ENCODE results near the gene PEX7.

PEX7 gene

GRCh38 chr6:136791296-136792094 lies 30.9 kb upstream of the PEX7 start:
- peak overlapping the region; percentile 61 for H4K8ac ChIP-seq (ENCODE audit: low read length)
- H3K79me1 ChIP-seq (replicated peaks; ENCODE audit: low read length, poor library complexity, severe bottlenecking) = peaks cover 17% of the 10 kb centered on the region
- H4K91ac ChIP-seq (ENCODE audit: low read length) = peak overlapping the region; percentile 85
- peak overlapping the region; percentile 85 to 94 for H3K4me3 ChIP-seq (ENCODE audit: insufficient read depth in 1 of 2, low read depth in 1 of 2, low read length in 2 of 2)
- peak overlapping the region; percentile 49 to 57 for H3K14ac ChIP-seq (ENCODE audit: low read length in 2 of 2)
- peak overlapping the region in 1 of 2 experiments; percentile 96 for H3K23ac ChIP-seq (ENCODE audit: low read length in 2 of 2)
- H2BK15ac ChIP-seq (ENCODE audit: low read depth, poor library complexity, severe bottlenecking) = peak overlapping the region; percentile 95
- H3K4ac ChIP-seq (ENCODE audit: low read depth in 1 of 2, low read length in 2 of 2) = peak overlapping the region; percentile 87 to 88
- H3K9me3 ChIP-seq (ENCODE audit: control insufficient read depth, low read length) = no peaks in the 10 kb centered on the region
- peak overlapping the region; percentile 37 for H2BK120ac ChIP-seq (ENCODE audit: low read depth, low read length)
- peak overlapping the region; percentile 69 to 91 for H2BK12ac ChIP-seq (ENCODE audit: low read length in 2 of 2)
- H2AK5ac ChIP-seq (ENCODE audit: low read length, severe bottlenecking) = no peak overlapping the region
- H2BK5ac ChIP-seq (ENCODE audit: low read depth, low read length, poor library complexity, severe bottlenecking) = no peak overlapping the region
- H3K36me3 ChIP-seq (ENCODE audit: control insufficient read depth in 1 of 2, insufficient read depth in 2 of 2, low read depth in 1 of 2, low read length in 2 of 2) = no peaks in the 10 kb centered on the region
- peak overlapping the region; percentile 82 to 99 for H3K18ac ChIP-seq (ENCODE audit: low read depth in 1 of 2, low read length in 2 of 2)
- DNase-seq = peak; percentile 81
- peak overlapping the region; percentile 53 for H2AFZ ChIP-seq (ENCODE audit: low read depth, low read length)
- H3K27ac ChIP-seq (ENCODE audit: low read length, poor library complexity, severe bottlenecking) = peak overlapping the region; percentile 13
- 3% methylated on average over 55 of the region's 62 CpGs for WGBS
- H3K4me2 ChIP-seq (ENCODE audit: low read length, poor library complexity, severe bottlenecking) = peak overlapping the region; percentile 99
- peak overlapping the region; percentile 94 for H3K9ac ChIP-seq (ENCODE audit: low read length)
- no peaks in the 10 kb centered on the region for H3K27me3 ChIP-seq (ENCODE audit: control insufficient read depth in 1 of 2, insufficient read depth in 1 of 2, low read length in 2 of 2)
- H3K4me1 ChIP-seq (ENCODE audit: control insufficient read depth, insufficient read depth, low read depth, low read length) = peaks cover 7% of the 10 kb centered on the region

GRCh38 chr6:136792095-136792409 lies 30.3 kb upstream of the PEX7 start:
- Histone ChIP-seq H3K9me3 (ENCODE audit: control insufficient read depth, low read length) (no peaks in the 10 kb centered on the region), H3K4me2 (ENCODE audit: low read length, poor library complexity, severe bottlenecking) (peak overlapping the region; percentile 99), H3K9ac (ENCODE audit: low read length) (peak overlapping the region; percentile 94), H3K23ac (ENCODE audit: low read length in 2 of 2) (peak overlapping the region in 1 of 2 experiments; percentile 96), H3K18ac (ENCODE audit: low read depth in 1 of 2, low read length in 2 of 2) (peak overlapping the region; percentile 65 to 99), H3K4me1 (ENCODE audit: control insufficient read depth, insufficient read depth, low read depth, low read length) (peaks cover 7% of the 10 kb centered on the region), H2AFZ (ENCODE audit: low read depth, low read length) (peak overlapping the region; percentile 21), H2BK5ac (ENCODE audit: low read depth, low read length, poor library complexity, severe bottlenecking) (no peak overlapping the region), H3K4ac (ENCODE audit: low read depth in 1 of 2, low read length in 2 of 2) (peak overlapping the region; percentile 87 to 88), H3K14ac (ENCODE audit: low read length in 2 of 2) (peak overlapping the region; percentile 49 to 57), H4K91ac (ENCODE audit: low read length) (peak overlapping the region; percentile 85), H3K4me3 (ENCODE audit: insufficient read depth in 1 of 2, low read depth in 1 of 2, low read length in 2 of 2) (peak overlapping the region; percentile 85 to 94), H2BK120ac (ENCODE audit: low read depth, low read length) (peak overlapping the region; percentile 37), H4K8ac (ENCODE audit: low read length) (peak overlapping the region; percentile 55), H2AK5ac (ENCODE audit: low read length, severe bottlenecking) (no peak overlapping the region), H2BK12ac (ENCODE audit: low read length in 2 of 2) (peak overlapping the region; percentile 69 to 91), H3K27me3 (ENCODE audit: control insufficient read depth in 1 of 2, insufficient read depth in 1 of 2, low read length in 2 of 2) (no peaks in the 10 kb centered on the region), H3K27ac (ENCODE audit: low read length, poor library complexity, severe bottlenecking) (no peak overlapping the region), H3K79me1 (replicated peaks; ENCODE audit: low read length, poor library complexity, severe bottlenecking) (peaks cover 13% of the 10 kb centered on the region), H2BK15ac (ENCODE audit: low read depth, poor library complexity, severe bottlenecking) (peak overlapping the region; percentile 95), H3K36me3 (ENCODE audit: control insufficient read depth in 1 of 2, insufficient read depth in 2 of 2, low read depth in 1 of 2, low read length in 2 of 2) (no peaks in the 10 kb centered on the region)
- DNase-seq = no peak
- under 1% methylated on average over 43 of the region's 46 CpGs for WGBS

- under 1% methylated on average over 78 of the region's 89 CpGs for WGBS
- no peaks in the 10 kb centered on the region for H3K27me3 ChIP-seq (ENCODE audit: control insufficient read depth in 1 of 2, insufficient read depth in 1 of 2, low read length in 2 of 2)
- H3K4me2 ChIP-seq (ENCODE audit: low read length, poor library complexity, severe bottlenecking) = peak within 1 kb of the TSS; percentile 99
- H2AFZ ChIP-seq (ENCODE audit: low read depth, low read length) = peak within 1 kb of the TSS; percentile 94
- H2BK5ac ChIP-seq (ENCODE audit: low read depth, low read length, poor library complexity, severe bottlenecking) = no peak within 1 kb of the TSS
- H4K8ac ChIP-seq (ENCODE audit: low read length) = peak within 1 kb of the TSS; percentile 61
- H3K9me3 ChIP-seq (ENCODE audit: control insufficient read depth, low read length) = no peaks in the 10 kb centered on the region
- H3K9ac ChIP-seq (ENCODE audit: low read length) = peak within 1 kb of the TSS; percentile 94
- H2BK120ac ChIP-seq (ENCODE audit: low read depth, low read length) = peak within 1 kb of the TSS; percentile 37
- H3K18ac ChIP-seq (ENCODE audit: low read depth in 1 of 2, low read length in 2 of 2) = peak within 1 kb of the TSS; percentile 82 to 99
- H3K14ac ChIP-seq (ENCODE audit: low read length in 2 of 2) = peak within 1 kb of the TSS; percentile 49 to 100
- peak within 1 kb of the TSS; percentile 30 to 96 for H3K23ac ChIP-seq (ENCODE audit: low read length in 2 of 2)
- peak; percentile 92 for DNase-seq
- peak within 1 kb of the TSS; percentile 85 to 94 for H3K4me3 ChIP-seq (ENCODE audit: insufficient read depth in 1 of 2, low read depth in 1 of 2, low read length in 2 of 2)
- peaks cover 11% of the 10 kb centered on the region for H3K79me1 ChIP-seq (replicated peaks; ENCODE audit: low read length, poor library complexity, severe bottlenecking)
- H3K4me1 ChIP-seq (ENCODE audit: control insufficient read depth, insufficient read depth, low read depth, low read length) = peaks cover 7% of the 10 kb centered on the region
- H2AK5ac ChIP-seq (ENCODE audit: low read length, severe bottlenecking) = no peak within 1 kb of the TSS
- peak within 1 kb of the TSS; percentile 95 for H2BK15ac ChIP-seq (ENCODE audit: low read depth, poor library complexity, severe bottlenecking)
- H3K4ac ChIP-seq (ENCODE audit: low read depth in 1 of 2, low read length in 2 of 2) = peak within 1 kb of the TSS; percentile 88 to 99
- no peaks in the 10 kb centered on the region for H3K36me3 ChIP-seq (ENCODE audit: control insufficient read depth in 1 of 2, insufficient read depth in 2 of 2, low read depth in 1 of 2, low read length in 2 of 2)
- H4K91ac ChIP-seq (ENCODE audit: low read length) = peak within 1 kb of the TSS; percentile 85
- peak within 1 kb of the TSS; percentile 13 for H3K27ac ChIP-seq (ENCODE audit: low read length, poor library complexity, severe bottlenecking)
- H2BK12ac ChIP-seq (ENCODE audit: low read length in 2 of 2) = peak within 1 kb of the TSS; percentile 69 to 98
These were observed 29.8 kb upstream of the PEX7 start, which contains the start of gene MAP3K5 for GRCh38 chr6:136792410-136793262. MAP3K5 (minus strand) TSS chr6:136792477; CDS start chr6:136792157, 320 bp downstream.

GRCh38 chr6:136793363-136793762 lies 29.0 kb upstream of the PEX7 start:
- Histone ChIP-seq H2BK15ac (ENCODE audit: low read depth, poor library complexity, severe bottlenecking) (no peak overlapping the region), H3K14ac (ENCODE audit: low read length in 2 of 2) (no peak overlapping the region), H2AFZ (ENCODE audit: low read depth, low read length) (no peak overlapping the region), H3K4me2 (ENCODE audit: low read length, poor library complexity, severe bottlenecking) (peak overlapping the region; percentile 99), H3K4me3 (ENCODE audit: insufficient read depth in 1 of 2, low read depth in 1 of 2, low read length in 2 of 2) (peak overlapping the region in 1 of 2 experiments; percentile 94), H2BK5ac (ENCODE audit: low read depth, low read length, poor library complexity, severe bottlenecking) (no peak overlapping the region), H3K4ac (ENCODE audit: low read depth in 1 of 2, low read length in 2 of 2) (no peak overlapping the region), H3K9ac (ENCODE audit: low read length) (peak overlapping the region; percentile 94), H3K9me3 (ENCODE audit: control insufficient read depth, low read length) (peaks cover 6% of the 10 kb centered on the region), H3K18ac (ENCODE audit: low read depth in 1 of 2, low read length in 2 of 2) (no peak overlapping the region), H4K91ac (ENCODE audit: low read length) (no peak overlapping the region), H3K27me3 (ENCODE audit: control insufficient read depth in 1 of 2, insufficient read depth in 1 of 2, low read length in 2 of 2) (no peaks in the 10 kb centered on the region), H3K4me1 (ENCODE audit: control insufficient read depth, insufficient read depth, low read depth, low read length) (peaks cover 7% of the 10 kb centered on the region), H2AK5ac (ENCODE audit: low read length, severe bottlenecking) (no peak overlapping the region), H2BK120ac (ENCODE audit: low read depth, low read length) (no peak overlapping the region), H4K8ac (ENCODE audit: low read length) (no peak overlapping the region), H2BK12ac (ENCODE audit: low read length in 2 of 2) (no peak overlapping the region), H3K27ac (ENCODE audit: low read length, poor library complexity, severe bottlenecking) (no peak overlapping the region), H3K79me1 (replicated peaks; ENCODE audit: low read length, poor library complexity, severe bottlenecking) (peaks cover 9% of the 10 kb centered on the region), H3K23ac (ENCODE audit: low read length in 2 of 2) (no peak overlapping the region), H3K36me3 (ENCODE audit: control insufficient read depth in 1 of 2, insufficient read depth in 2 of 2, low read depth in 1 of 2, low read length in 2 of 2) (no peaks in the 10 kb centered on the region)
- 68% methylated on average over 8 of the region's 8 CpGs for WGBS
- no peak for DNase-seq
